Activated CD4-positive, CD25-positive, alpha-beta regulatory T cell treated with anti-CD3 and anti-CD28 coated beads, Interleukin-2, amount 50 U/mL, for 72 hours (primary cell): ENCODE results near the gene CMAS.
"Not testable (repeated sequence)": the region's sequence is repeated elsewhere in the genome, so short reads cannot be mapped to it uniquely, and the experiment has no call there.

Source experiments
- DNase-seq: peaks from one replicate; pipeline ENCODE4 v3.0.0; 2021

CMAS gene

GRCh38 chr12:22048351-22049041 is 2.5 kb downstream of the CMAS start:
- DNase-seq, result no peak

DNA sequence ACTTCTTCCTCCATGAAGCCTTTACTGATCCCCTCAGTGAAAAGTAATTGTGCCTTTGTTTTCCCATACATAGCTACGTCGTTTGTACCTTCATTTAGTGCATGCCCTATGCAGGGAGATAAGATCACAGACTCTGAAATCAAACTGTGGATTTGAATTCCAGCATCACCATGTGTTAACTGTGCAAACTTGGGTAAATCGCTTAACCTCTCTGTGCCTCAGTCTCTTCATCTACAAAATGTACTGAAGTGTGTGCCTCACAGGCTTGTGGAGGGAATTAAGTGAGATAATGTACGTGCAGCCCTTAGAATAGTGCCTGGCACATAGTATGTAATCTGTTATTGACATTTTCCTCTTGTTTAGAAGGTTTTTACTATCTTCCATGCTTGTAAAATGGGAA is 4.1 kb downstream of the CMAS start:
- DNase-seq, result no peak

DNA sequence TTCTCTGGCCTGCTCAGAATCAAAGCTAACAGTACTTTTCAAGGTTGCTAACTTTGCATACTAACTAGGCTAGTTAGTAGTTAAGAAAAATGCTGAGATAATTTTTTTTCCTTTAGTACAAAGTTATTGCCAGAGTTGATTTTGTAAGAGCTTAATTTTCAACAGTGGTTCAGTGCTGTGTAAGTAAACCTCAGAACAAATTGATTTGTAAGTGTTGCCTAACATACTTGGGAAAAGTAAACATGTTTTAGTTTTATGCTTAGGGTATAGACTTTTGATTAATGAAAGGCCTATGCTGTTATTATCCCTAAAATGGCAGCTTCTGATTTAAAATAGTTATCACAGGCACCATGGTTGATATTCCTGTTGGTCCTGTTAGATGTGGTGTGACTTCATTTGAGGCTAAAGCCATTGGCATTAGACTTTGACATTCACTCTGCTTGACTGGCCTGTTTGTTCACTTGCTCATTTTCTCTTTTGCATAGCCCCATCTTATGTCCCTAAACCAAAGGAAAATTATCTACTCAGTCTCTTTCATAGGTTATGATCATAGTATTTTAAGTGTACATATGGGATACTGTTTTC is 5.2 kb downstream of the CMAS start:
- no peak for DNase-seq

- not testable (repeated sequence) for DNase-seq
Observed at GRCh38 chr12:22052994-22053393, 7.0 kb downstream of the CMAS start.

DNA sequence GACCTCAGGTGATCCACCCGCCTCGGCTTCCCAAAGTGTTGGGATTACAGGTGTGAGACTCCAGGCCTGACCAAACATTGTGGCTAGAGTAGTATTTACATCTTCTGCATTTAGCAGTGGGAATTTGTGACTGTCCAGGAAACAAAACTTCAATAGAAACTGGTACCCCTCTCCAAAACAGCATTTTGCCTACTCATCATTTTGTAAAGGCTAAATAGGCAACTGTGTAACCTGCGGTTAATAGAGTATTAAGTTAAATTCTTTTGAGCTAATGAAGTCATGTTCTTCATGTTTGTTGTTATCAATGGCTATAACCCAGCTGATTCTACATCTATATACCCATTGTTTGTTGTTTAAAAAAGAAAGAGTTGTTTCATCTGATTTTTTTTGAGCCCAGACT is 8.1 kb downstream of the CMAS start:
- DNase-seq, result no peak

DNA sequence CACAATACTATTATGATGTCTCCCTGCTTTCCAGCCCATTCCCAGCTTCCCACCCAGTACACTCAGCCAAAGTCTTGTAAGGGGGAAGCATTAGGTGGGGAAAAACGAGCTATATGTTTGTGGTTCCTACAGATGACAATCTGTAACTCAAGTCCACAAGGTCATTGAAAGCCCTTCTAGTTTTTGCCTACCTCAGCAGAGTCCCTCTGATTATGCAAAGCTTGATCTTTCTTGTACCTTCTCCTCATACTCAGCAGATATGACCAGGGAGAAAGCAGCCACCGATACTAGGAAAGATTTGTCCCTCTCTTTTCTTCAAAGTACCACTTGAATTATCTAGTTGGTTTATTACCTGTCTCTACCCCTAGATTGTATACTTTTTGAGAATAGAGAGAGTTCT is 10.6 kb downstream of the CMAS start:
- DNase-seq, result no peak

- no peak for DNase-seq
Observed at GRCh38 chr12:22059976-22060647, 14.1 kb downstream of the CMAS start.

DNA sequence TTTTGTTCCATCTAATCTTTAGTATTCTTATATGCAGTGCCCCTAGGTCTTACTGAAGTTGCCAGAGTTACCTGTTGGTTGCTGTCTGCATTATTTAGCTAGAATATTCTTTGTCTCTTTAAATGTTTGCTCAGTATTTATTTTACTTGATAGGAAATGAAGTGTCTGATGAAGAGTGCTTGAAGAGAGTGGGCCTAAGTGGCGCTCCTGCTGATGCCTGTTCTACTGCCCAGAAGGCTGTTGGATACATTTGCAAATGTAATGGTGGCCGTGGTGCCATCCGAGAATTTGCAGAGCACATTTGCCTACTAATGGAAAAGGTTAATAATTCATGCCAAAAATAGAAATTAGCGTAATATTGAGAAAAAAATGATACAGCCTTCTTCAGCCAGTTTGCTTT is 18.9 kb downstream of the CMAS start:
- no peak for DNase-seq

- no peak for DNase-seq
Observed at GRCh38 chr12:22066310-22066709, 20.3 kb downstream of the CMAS start.

GRCh38 chr12:22069851-22070250 is 23.8 kb downstream of the CMAS start:
- no peak for DNase-seq

GRCh38 chr12:22082190-22082701 is 36.2 kb downstream of the CMAS start:
- no peak for DNase-seq

- DNase-seq, result no peak
Observed at GRCh38 chr12:22083167-22083566, 37.1 kb downstream of the CMAS start.

DNA sequence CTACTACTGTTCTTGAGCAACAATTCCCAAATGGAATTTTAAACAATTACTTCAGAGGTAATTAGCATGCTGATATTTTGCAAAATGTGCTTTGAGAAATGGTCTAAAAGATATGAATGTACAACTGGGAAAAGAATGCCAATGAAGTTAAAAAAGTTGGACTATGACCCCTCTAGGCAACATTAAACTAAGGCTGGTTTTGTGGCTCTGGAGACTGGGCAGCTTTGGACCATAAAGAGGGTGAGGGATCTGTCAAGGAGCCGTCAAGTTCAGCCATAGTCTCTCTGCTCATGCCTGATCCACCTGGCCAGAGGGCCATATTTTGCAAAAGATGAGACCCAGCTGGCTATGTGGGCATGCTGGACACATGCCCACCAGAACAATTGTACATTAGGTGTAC is 38.8 kb downstream of the CMAS start:
- DNase-seq, result no peak

DNA sequence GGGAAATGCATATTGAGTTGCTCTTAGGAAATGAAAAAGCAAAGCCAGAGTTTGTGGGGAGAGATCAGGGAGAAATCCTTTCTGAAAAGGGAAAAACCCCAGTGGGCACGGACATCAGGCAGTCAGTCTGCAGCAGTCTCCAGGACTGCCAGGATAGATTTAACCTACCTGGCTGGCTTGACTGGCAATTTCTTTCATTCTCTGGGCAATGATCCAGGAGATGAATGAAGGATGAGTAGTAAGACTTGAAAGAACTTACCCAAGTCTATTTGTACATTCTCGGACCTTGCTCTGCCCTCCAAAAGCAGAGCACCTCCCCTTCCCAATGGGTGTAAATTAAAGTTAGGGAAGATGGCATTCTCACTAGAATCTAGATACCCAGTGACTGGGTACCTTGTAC is 42.9 kb downstream of the CMAS start:
- no peak for DNase-seq

DNA sequence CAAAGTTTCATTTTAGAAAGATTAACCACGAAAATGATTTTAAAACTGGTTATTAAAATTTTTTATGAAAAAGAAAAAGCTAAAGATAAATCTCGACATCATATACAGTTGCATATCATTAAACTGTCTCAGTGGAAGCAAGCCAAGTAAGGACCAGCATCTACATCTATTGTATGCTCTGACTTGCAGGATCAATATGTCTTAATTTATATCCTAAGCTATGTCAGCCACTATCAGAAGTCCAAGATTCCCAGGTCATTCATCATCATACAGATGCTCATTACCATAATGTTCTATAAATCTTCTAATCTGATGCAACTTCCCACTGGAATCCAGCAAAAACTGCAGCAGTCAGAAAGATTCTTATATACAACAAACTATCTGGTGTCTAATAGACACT is 43.5 kb downstream of the CMAS start:
- no peak for DNase-seq

DNA sequence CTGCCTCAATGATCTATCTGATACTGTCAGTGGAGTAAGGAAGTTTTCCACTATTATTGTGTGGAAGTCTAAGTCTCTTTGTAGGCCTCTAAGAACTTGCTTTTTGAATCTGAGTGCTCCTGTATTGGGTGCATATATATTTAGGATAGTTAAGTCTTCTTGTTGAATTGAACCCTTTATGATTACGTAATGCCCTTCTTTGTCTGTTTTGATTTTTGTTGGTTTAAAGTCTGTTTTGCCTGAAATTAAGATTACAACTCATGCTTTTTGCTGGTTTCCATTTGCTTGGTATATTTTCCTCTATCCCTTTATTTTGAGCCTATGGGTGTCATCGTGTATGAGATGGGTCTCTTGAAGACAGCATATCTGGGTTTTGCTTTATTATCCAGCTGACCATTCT is 53.0 kb downstream of the CMAS start:
- not testable (repeated sequence) for DNase-seq

GRCh38 chr12:22100958-22101748 is 55.1 kb downstream of the CMAS start:
- no peak for DNase-seq

GRCh38 chr12:22101749-22102243 is 55.8 kb downstream of the CMAS start:
- DNase-seq, result no peak

DNA sequence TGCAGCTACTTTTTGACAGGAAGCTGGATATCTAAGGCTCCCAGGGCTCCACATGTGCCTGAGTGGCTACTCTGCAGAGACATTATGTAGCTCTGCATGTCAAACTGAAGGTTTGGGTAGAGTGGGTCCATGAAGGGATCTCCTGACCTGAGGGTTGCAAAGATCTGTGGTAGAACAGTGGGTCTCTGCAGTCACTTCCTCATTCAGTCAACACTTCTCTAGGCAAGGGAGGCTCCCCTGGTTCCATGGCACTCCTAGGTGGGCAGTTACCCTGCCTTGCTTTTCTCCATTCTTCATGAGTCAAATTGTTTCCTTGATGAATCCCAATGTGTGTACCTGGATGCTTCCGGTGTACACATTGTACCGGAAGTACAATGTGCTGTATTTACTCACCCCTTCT is 57.4 kb downstream of the CMAS start:
- DNase-seq, result no peak

DNA sequence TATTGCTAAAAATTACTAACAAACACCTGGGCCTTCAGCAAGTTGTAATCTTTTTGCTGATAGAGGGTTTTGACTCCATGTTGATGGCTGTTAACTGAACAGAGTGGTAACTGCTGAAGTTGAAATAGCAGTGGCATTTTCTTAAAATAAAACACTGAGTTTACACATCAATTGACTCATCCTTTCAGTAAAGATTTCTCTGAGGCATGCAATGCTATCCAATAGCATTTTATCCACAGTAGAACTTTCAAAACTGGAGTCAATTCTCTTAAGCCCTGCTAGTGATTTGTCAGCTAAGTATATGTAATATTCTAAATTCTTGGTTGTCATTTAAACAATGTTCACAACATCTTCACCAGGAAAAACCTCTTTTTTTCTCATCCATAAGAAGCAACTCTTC is 59.5 kb downstream of the CMAS start:
- no peak for DNase-seq

- DNase-seq, result no peak
Observed at GRCh38 chr12:22110176-22110575, 64.2 kb downstream of the CMAS start.
